Choroid plexus epithelial cell (primary cell): Measurements from ENCODE around the gene RPS6KA1.

Source experiments
- DNase-seq: peaks from one replicate; pipeline ENCODE4 v3.0.0-alpha.2; 2010; ENCODE audit warnings: low read depth
- H3K4me3 ChIP-seq: 2 replicates; pipeline ENCODE4 v1.5.1; 2011; ENCODE audit warnings: low read depth, mild to moderate bottlenecking, control low read depth, low read length, moderate library complexity
- TF ChIP-seq, protein P1 (sequence below): conservative IDR thresholded peaks from 2 replicates; pipeline ENCODE4 v1.5.1; 2011; ENCODE audit warnings: low read depth, mild to moderate bottlenecking, control low read depth, inconsistent platforms, low read length, moderate library complexity

The RPS6KA1 gene

DNA sequence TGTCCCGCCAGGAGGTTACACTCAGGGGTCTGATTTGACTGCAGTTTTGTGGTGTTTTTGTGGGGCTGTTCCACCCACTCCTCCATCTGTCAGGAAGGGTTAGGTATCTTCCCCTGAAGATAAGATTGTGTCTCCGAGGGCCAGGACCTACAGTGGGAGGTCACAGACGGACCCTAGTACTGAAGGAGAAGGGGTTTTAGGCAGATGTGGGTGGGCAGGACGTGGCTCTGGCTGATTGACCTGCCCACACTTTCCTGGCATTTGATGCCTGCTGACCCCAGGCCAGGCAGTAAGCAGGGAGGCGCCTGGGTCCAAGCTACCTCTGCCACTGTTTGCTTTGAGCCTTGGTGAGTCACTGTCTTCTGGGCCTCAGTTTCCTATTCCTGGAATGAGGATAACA lies 13.9 kb downstream of the RPS6KA1 start:
- DNase-seq, result no peak
- TF ChIP-seq, protein P1, sequence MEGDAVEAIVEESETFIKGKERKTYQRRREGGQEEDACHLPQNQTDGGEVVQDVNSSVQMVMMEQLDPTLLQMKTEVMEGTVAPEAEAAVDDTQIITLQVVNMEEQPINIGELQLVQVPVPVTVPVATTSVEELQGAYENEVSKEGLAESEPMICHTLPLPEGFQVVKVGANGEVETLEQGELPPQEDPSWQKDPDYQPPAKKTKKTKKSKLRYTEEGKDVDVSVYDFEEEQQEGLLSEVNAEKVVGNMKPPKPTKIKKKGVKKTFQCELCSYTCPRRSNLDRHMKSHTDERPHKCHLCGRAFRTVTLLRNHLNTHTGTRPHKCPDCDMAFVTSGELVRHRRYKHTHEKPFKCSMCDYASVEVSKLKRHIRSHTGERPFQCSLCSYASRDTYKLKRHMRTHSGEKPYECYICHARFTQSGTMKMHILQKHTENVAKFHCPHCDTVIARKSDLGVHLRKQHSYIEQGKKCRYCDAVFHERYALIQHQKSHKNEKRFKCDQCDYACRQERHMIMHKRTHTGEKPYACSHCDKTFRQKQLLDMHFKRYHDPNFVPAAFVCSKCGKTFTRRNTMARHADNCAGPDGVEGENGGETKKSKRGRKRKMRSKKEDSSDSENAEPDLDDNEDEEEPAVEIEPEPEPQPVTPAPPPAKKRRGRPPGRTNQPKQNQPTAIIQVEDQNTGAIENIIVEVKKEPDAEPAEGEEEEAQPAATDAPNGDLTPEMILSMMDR, result no peak
- no peak overlapping the region for H3K4me3 ChIP-seq

DNA sequence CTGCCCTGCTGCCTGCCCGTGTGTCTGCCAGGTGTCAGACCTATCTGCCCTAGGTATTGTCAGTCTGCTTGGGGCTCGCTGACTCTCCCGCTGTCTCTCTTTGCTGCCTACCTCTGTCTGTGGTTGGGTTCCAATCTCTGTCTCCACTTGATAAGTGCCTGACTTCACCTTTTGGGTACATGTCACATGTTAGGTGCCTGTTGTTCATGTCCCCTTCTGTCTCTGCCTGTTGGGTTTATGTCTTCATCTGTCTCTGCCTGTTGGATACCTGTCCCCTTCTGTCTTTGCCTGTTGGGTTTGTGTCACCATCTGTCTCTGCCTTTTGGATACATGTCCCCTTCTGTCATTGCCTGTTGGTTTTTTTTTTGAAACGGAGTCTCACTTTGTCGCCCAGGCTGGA lies 14.6 kb downstream of the RPS6KA1 start:
- H3K4me3 ChIP-seq, result no peak overlapping the region
- TF ChIP-seq, protein P1, result no peak
- no peak for DNase-seq

DNA sequence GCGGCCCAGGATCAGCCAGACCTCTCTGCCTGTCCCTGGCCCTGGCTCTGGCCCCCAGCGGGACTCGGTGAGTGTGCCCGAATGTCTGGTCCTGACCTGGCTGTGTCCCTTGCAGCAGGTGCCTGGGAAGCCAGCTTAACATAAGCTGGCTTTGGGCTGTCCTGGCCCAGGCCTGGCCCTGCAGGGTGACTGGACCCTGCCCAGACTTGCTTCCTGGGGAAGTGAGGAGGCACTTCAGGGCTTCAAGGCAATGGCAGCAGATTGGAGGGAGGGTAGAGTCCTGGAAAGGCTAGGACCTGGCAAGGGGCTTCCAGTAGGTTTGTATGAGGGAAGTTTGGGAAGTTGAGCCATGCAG lies 16.4 kb downstream of the RPS6KA1 start:
- no peak overlapping the region for H3K4me3 ChIP-seq
- DNase-seq, result no peak
- TF ChIP-seq, protein P1, result no peak

DNA sequence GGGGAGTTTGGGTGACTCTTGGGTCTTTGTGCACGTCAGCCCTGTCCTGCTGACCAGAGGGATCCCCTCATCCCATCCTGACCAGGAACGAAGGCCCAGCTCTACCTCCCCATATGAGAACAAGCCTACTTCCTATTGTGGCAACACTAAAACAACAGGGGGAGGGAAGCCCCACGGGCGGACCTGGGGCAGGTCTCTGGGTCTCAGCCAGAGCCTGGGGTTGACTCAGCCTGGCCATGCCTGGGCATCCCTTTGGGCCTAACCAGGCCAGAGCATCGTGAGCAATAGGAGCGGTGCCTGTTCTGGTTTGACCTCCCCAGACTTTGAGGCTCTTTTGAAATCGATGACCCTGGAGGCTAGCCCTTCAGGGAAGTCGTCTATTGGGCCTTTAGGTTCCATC lies 16.8 kb downstream of the RPS6KA1 start:
- H3K4me3 ChIP-seq, result no peak overlapping the region
- TF ChIP-seq, protein P1, result no peak
- DNase-seq, result no peak

DNA sequence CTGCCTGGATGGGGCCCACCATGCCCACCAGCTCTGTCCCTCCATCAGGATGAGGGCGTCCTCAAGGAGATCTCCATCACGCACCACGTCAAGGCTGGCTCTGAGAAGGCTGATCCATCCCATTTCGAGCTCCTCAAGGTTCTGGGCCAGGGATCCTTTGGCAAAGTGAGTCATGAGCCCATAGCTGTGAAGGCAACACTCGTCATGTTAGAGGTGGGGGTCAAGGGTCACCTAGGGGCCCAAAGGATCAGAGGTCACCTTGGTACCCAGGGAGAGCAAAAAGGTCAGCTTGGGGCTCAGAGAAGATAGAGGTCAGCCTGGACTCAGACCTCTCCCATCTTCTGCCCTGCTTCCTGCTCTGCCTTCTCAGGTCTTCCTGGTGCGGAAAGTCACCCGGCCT lies 17.3 kb downstream of the RPS6KA1 start:
- no peak overlapping the region for H3K4me3 ChIP-seq
- TF ChIP-seq, protein P1, result no peak
- DNase-seq, result no peak

DNA sequence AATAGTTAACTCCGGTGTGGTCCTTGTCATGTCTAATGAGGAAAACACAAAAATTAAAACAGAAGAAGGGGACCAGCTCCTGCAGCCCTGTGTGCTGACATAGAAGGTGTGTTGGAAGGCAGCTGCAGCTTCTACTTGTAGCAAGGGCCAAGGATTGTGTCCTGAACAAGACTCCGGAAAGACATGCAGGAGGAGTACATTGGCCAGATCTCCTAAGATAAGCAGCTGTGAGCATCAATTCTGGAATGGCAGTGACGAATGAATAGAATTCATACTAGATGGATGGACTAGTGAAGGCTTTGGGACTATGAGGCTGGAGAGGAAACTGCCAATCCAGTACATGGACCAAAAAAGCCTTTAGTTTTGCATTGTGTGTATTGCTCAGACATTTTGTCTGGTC lies 19.3 kb downstream of the RPS6KA1 start:
- no peak for DNase-seq
- TF ChIP-seq, protein P1, result no peak

DNA sequence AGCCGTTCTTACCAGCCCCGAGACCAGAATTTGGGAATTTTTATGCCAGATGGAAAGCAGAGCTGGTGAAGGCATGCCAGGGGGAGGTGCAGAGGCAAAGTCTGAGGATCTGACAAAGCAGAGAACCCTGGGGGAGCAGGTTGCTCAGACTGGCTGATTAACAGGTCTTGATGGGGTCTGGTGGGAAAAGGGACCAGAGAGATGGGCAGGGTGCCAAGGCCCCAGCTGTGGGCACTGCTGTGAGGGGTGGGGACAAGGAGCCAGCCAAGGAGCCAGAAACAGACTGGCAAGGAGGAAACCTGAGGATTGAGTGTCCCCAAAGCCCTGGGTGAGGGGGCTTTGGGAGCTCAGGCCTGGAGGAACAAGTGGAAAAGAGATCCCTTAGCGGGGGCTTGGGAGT lies 21.4 kb downstream of the RPS6KA1 start:
- TF ChIP-seq, protein P1, result no peak
- H3K4me3 ChIP-seq, result no peak overlapping the region
- no peak for DNase-seq

More for the DNA sequence above, 19.3 kb downstream of the RPS6KA1 start:
- no peak overlapping the region for H3K4me3 ChIP-seq
